ENCODE measurements around the gene PCDHGC5.

DNA sequence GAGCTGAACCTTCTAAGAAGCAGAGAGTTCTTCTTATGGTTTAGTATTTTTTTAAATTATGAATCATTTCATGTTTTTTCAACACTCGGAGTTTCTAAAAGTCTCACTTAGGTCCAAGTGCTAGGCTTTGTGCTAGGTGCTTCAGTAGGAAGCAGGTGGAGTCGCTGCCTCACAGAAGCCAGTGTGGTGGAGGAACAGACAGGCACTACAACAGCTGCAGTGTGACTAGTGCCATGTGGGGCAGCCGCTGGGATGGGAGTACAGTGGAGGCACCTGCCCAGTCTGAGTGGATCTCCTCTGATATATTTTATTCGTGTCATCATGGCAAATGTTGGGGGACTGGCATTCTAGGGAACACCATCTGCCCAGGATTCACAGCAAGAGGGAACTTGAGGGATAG, 15.3 kb downstream of the PCDHGC5 start:
- TF ChIP-seq, protein P1, sequence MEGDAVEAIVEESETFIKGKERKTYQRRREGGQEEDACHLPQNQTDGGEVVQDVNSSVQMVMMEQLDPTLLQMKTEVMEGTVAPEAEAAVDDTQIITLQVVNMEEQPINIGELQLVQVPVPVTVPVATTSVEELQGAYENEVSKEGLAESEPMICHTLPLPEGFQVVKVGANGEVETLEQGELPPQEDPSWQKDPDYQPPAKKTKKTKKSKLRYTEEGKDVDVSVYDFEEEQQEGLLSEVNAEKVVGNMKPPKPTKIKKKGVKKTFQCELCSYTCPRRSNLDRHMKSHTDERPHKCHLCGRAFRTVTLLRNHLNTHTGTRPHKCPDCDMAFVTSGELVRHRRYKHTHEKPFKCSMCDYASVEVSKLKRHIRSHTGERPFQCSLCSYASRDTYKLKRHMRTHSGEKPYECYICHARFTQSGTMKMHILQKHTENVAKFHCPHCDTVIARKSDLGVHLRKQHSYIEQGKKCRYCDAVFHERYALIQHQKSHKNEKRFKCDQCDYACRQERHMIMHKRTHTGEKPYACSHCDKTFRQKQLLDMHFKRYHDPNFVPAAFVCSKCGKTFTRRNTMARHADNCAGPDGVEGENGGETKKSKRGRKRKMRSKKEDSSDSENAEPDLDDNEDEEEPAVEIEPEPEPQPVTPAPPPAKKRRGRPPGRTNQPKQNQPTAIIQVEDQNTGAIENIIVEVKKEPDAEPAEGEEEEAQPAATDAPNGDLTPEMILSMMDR (IDR thresholded peaks at IDR 0.05 in 4 of 5, conservative IDR thresholded peaks at IDR 0.05 in 1 of 5) = no peak
- TF ChIP-seq POLR2A (IDR thresholded peaks at IDR 0.05) = no peak

Data from gastrocnemius medialis (tissue), 4 donors.